Measurements from ENCODE around the gene ACTBL2.
"Not testable (repeated sequence)": the region's sequence is repeated elsewhere in the genome, so short reads cannot be mapped to it uniquely, and the experiment has no call there.

The ACTBL2 gene

DNA sequence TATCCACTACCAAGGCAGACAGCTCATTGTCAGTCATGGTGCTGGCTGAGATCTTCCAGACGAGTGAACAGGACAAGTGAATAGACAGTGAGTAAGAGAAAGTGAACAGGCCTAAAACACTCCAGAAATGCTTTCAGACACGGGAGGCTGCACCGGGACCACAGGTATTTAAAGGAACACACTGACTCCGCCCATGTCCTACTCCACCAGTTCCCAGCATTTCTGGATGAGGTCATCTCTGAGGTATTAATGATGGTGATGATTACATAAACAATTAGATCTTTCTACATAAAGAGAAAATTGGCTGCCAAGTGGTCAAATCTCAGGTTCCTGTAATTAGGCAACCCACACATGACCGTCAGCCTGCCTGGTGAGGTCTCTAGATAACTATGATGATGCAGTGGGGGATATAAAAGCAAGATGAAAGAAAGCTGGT lies at the start of gene ACTBL2:
Gene ACTBL2, minus strand, starts transcription at position 141 of the 436 bp plus-strand sequence. Its CDS starts 104 bp downstream, at position 37.
- no peaks in the 10 kb centered on the region for H3K36me3 Mint-ChIP-seq (ENCODE audit: low read depth)
- H3K27me3 Mint-ChIP-seq, result peaks cover 3% of the 10 kb centered on the region
- no peaks in the 10 kb centered on the region for H3K9me3 Mint-ChIP-seq
- no peak within 1 kb of the TSS for H3K27ac Mint-ChIP-seq
- no peak within 1 kb of the TSS for H3K4me3 Mint-ChIP-seq
- H3K4me1 Mint-ChIP-seq (ENCODE audit: low read depth), result no peaks in the 10 kb centered on the region
- no peak for DNase-seq

DNA sequence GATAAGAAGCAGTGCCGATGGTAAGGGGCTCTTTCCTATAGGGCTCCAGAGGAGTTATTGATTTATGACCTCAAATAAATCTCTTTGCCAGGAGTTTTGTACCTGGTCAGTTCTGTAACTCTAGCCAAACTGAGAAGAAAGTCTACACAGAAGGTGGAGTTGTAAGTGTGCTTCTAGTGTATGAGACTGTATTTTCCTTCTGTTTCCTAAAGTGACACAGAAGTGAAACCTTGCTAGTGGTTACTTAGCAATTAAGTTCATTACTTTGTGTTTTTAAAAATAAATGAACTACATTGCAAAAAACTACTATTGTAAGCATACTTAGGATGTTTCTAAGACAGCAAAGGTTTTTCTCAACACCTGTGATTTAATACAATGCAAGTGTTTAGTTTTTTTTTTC lies 48.7 kb upstream of the ACTBL2 start:
- H3K27me3 Mint-ChIP-seq, result peaks cover 7% of the 10 kb centered on the region
- peaks cover 2% of the 10 kb centered on the region for H3K4me1 Mint-ChIP-seq (ENCODE audit: low read depth)
- no peaks in the 10 kb centered on the region for H3K9me3 Mint-ChIP-seq
- H3K27ac Mint-ChIP-seq, result no peak overlapping the region
- DNase-seq, result no peak
- no peaks in the 10 kb centered on the region for H3K36me3 Mint-ChIP-seq (ENCODE audit: low read depth)
- no peak overlapping the region for H3K4me3 Mint-ChIP-seq

DNA sequence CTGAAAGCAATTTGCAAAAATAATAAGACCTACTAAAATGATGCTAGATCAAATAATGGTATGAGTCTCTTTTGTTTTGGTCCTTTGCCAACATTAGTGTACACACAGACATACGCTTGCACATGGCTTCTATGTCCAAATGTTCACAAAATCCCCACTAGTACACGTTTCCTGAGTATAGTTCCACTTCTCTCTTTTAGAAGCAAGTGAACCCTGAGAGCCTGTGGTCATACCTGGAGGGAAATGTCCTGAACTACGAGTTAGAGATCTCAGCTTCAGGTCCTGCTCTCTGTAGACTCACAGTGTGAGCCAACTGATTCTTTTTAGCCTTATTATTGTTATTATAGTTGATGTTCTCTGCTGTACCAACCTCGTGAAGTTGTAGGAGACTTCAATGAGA lies 47.3 kb upstream of the ACTBL2 start:
- DNase-seq, result no peak
- no peaks in the 10 kb centered on the region for H3K36me3 Mint-ChIP-seq (ENCODE audit: low read depth)
- H3K4me1 Mint-ChIP-seq (ENCODE audit: low read depth), result peaks cover 2% of the 10 kb centered on the region
- H3K4me3 Mint-ChIP-seq, result no peak overlapping the region
- no peaks in the 10 kb centered on the region for H3K9me3 Mint-ChIP-seq
- H3K27ac Mint-ChIP-seq, result no peak overlapping the region
- H3K27me3 Mint-ChIP-seq, result peaks cover 7% of the 10 kb centered on the region

DNA sequence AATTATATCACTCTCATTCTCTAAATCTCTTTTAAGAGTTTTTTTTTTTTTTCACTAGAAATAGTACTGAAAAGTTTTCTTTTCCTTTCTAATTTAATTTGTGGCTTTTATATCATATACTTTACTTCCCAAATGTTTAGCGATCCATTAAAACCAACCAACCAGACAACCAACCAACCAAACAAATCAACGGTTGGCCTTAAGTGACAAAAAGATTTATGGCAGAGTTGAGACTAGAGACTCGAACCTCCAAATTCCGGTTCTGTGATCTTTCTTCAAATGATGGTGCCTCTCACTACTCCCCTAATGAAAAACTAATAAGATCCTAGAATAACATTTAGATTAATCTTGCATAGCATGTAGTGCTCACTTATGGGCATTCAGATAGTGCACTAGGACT lies 45.3 kb upstream of the ACTBL2 start:
- H3K36me3 Mint-ChIP-seq (ENCODE audit: low read depth), result no peaks in the 10 kb centered on the region
- no peak overlapping the region for H3K4me3 Mint-ChIP-seq
- peaks cover 2% of the 10 kb centered on the region for H3K4me1 Mint-ChIP-seq (ENCODE audit: low read depth)
- DNase-seq, result no peak
- H3K9me3 Mint-ChIP-seq, result no peaks in the 10 kb centered on the region
- peaks cover 7% of the 10 kb centered on the region for H3K27me3 Mint-ChIP-seq
- no peak overlapping the region for H3K27ac Mint-ChIP-seq

DNA sequence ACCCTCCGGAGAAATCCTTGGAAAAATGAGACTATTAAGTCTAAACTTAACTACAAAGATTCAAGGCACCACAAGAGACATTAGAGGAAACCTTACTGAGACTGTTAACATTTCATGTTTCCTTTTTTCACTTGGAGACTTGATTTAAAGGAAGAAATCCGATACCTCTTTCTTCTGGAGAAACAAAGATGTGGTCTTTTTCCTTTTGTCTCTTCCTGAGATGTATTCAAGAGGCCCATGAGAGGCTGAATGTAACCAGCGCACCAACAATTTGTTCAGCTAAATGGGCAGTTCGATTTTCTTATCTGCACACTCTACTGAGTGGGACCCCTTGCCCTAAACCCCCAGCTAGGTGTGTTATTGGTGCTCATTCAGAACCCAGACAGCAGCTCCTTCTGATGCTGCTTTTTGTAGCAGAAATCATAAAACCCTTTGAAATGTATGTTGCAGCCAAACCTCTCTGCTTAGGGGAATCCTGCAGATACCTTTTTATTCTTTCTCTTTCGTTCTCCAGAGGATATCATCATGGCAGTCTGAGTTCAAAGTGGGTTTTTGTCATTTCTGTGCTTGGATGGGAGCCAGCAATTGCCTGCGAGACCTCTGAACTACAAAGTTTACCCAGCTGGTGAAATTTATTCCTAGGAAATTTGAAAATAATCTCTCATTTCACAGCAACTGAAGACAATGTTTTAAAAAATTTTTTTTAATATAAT lies 41.9 kb upstream of the ACTBL2 start:
- Mint-ChIP-seq H3K36me3 (ENCODE audit: low read depth) (no peaks in the 10 kb centered on the region), H3K4me3 (no peak overlapping the region), H3K4me1 (ENCODE audit: low read depth) (no peaks in the 10 kb centered on the region), H3K27me3 (no peaks in the 10 kb centered on the region), H3K27ac (no peak overlapping the region), H3K9me3 (peaks cover 2% of the 10 kb centered on the region)
- DNase-seq, result no peak

DNA sequence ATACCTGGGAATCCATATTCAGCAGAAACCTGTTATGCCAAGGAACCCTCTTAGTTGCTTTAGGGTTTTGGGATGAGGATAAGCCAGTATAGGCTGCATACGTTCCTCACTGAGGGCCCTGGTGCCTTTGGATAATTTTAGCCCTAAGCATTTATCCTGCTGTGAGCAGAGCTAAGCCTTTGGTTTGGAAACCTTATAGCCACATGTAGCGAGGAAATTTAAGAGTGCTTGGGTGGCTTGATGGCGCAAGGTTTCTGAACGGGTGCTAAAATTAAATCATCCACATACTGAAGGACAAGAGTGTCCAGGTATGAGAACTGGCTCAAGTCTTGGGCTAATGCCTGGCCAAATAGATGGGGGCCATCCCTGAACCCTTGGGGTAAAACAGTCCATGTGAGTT lies 39.9 kb upstream of the ACTBL2 start:
- not testable (repeated sequence) for H3K9me3 Mint-ChIP-seq; H3K27ac Mint-ChIP-seq; H3K4me1 Mint-ChIP-seq (ENCODE audit: low read depth); H3K36me3 Mint-ChIP-seq (ENCODE audit: low read depth); DNase-seq; H3K4me3 Mint-ChIP-seq; H3K27me3 Mint-ChIP-seq

DNA sequence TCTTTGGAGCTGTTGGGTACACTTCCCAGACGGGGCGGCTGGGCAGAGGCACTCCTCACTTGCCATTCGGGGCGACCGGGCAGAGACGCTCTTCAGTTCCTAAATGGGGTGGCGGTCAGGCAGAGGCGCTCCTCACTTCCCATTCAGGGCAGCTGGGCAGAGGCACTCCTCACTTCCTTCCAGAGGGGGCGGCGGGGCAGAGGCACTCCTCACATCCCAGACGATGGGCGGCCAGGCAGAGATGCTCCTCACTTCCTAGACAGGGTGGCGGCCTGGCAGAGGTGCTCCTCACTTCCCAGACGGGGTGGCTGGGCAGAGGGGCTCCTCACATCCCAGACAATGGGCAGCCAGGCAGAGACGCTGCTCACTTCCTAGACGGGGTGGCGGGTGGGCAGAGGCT lies 35.8 kb upstream of the ACTBL2 start:
- not testable (repeated sequence) for H3K27me3 Mint-ChIP-seq; H3K4me1 Mint-ChIP-seq (ENCODE audit: low read depth); H3K27ac Mint-ChIP-seq; H3K4me3 Mint-ChIP-seq; H3K36me3 Mint-ChIP-seq (ENCODE audit: low read depth); H3K9me3 Mint-ChIP-seq; DNase-seq

DNA sequence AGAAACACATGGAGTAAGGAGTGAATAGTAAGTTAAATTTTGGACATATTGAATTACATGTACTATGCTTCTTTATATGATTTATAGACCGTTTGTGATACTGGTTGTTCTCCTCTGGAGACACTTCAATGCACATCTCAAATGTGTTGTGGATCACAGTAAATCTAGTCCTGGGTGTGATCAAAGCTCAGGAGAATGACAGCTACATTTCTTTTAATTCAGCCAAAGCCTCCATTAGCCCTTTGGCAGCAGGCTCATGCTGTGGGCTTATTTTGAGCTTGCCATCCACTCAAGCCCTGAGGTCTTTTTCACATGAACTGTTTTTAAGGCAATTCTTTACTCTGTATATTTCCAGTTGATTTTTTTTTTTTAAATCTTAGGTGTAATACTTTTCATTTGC lies 34.6 kb upstream of the ACTBL2 start:
- peaks cover 2% of the 10 kb centered on the region for H3K9me3 Mint-ChIP-seq
- H3K4me1 Mint-ChIP-seq (ENCODE audit: low read depth), result peaks cover 3% of the 10 kb centered on the region
- no peaks in the 10 kb centered on the region for H3K36me3 Mint-ChIP-seq (ENCODE audit: low read depth)
- no peak overlapping the region for H3K4me3 Mint-ChIP-seq
- no peak for DNase-seq
- peaks cover 3% of the 10 kb centered on the region for H3K27me3 Mint-ChIP-seq
- no peak overlapping the region for H3K27ac Mint-ChIP-seq

DNA sequence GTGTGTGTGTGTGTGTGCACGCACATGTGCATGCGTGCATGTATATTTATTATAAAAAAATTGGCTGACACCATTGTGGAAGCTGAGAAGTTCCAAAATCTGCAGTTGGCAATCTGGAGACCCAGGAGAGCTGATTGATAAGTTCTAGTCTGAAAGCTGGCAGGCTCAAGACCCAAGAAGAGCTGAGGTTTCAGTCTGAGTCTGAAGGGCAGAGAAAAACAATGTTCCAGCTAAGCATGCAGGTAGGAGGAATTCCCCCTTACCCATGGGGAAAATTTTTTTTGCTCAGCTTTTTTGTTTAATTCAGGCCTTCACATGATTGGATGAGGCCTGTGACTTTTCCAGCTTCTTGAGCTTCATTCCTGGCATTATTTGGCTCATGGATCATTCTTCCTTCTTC lies 31.2 kb upstream of the ACTBL2 start:
- H3K27me3 Mint-ChIP-seq, result peaks cover 21% of the 10 kb centered on the region
- no peak for DNase-seq
- no peak overlapping the region for H3K4me3 Mint-ChIP-seq
- H3K27ac Mint-ChIP-seq, result no peak overlapping the region
- H3K9me3 Mint-ChIP-seq, result no peaks in the 10 kb centered on the region
- peaks cover 3% of the 10 kb centered on the region for H3K4me1 Mint-ChIP-seq (ENCODE audit: low read depth)
- no peaks in the 10 kb centered on the region for H3K36me3 Mint-ChIP-seq (ENCODE audit: low read depth)

DNA sequence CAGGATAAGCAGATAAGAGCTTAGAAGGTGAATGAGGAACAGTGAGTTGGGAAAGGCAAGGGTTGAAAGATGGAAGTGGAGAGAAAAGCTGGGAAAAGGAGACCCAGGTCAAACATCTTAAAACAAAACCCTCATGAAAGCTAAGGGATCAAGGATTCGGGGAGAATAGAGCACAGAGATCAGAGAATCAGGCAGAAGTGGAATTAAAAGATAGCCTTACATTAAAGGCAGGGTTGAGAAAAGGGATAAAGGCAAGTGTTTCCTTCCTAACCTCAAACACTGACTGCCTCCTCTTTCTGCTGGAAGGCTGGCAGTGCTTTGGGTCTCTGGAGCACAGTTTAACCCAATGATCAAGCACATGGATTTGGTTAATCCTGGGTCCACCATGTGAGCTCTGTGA lies 28.7 kb upstream of the ACTBL2 start:
- H3K4me3 Mint-ChIP-seq, result no peak overlapping the region
- H3K9me3 Mint-ChIP-seq, result no peaks in the 10 kb centered on the region
- H3K4me1 Mint-ChIP-seq (ENCODE audit: low read depth), result peaks cover 3% of the 10 kb centered on the region
- no peak overlapping the region for H3K27ac Mint-ChIP-seq
- H3K27me3 Mint-ChIP-seq, result peaks cover 21% of the 10 kb centered on the region
- DNase-seq, result no peak
- H3K36me3 Mint-ChIP-seq (ENCODE audit: low read depth), result no peaks in the 10 kb centered on the region

DNA sequence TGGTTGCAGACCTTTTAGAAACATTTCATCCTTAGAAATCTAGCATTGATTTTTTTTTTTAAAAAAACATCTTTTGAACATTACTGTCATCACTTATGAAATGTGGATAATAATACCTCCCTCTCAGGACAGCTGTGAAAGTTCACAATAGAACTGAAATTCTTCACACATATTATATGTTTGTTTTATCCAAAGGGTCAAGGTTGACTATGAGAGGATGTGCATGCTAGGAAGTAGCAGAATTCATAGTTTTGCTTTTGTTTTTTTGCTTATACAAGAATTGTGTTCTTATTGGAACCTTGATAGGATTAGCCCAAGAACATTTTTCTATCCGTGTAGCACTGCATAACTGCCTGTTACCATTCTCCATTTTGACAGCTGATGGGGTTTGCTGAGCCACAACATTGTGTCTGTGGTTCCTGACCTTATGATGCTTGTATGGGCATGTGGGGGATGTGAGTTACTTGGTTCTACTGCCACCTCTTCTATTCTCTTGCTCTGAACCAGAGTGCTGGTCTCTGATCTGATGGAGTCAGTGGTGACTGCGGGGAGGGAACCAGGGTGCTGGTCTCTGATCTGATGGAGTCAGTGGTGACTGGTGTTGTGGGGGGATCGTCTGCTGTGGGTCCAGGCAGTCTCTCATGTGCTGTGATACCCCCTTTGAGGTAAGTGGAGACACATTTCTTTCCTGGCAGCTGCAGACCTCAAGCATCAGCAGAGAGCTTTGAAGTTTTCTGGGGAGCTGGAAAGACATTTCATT lies 27.1 kb upstream of the ACTBL2 start:
- H3K9me3 Mint-ChIP-seq, result no peaks in the 10 kb centered on the region
- H3K36me3 Mint-ChIP-seq (ENCODE audit: low read depth), result no peaks in the 10 kb centered on the region
- no peak overlapping the region for H3K4me3 Mint-ChIP-seq
- no peak overlapping the region for H3K27ac Mint-ChIP-seq
- peaks cover 3% of the 10 kb centered on the region for H3K4me1 Mint-ChIP-seq (ENCODE audit: low read depth)
- H3K27me3 Mint-ChIP-seq, result peaks cover 21% of the 10 kb centered on the region
- no peak for DNase-seq

DNA sequence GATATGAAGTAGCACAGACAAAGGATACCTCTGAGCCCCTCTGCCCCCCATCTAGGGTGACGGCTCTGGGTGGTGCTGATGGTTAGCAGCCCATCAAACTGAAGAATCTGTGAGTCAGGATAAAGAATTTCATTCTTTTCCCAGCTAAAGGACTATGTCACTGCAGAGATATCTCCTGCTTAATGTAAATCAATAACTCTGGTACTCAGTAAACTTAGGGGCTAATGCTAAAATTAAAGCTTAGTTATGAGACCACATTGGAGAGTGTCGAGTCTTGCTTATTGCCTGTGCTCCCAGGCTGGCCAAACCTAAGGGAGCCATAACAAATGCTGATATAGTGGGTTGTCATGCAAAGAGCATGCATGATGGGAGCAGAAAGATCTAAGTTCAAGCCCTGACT lies 25.6 kb upstream of the ACTBL2 start:
- Mint-ChIP-seq H3K4me3 (no peak overlapping the region), H3K27ac (no peak overlapping the region), H3K36me3 (ENCODE audit: low read depth) (no peaks in the 10 kb centered on the region), H3K9me3 (no peaks in the 10 kb centered on the region), H3K4me1 (ENCODE audit: low read depth) (no peaks in the 10 kb centered on the region), H3K27me3 (peaks cover 21% of the 10 kb centered on the region)
- no peak for DNase-seq

DNA sequence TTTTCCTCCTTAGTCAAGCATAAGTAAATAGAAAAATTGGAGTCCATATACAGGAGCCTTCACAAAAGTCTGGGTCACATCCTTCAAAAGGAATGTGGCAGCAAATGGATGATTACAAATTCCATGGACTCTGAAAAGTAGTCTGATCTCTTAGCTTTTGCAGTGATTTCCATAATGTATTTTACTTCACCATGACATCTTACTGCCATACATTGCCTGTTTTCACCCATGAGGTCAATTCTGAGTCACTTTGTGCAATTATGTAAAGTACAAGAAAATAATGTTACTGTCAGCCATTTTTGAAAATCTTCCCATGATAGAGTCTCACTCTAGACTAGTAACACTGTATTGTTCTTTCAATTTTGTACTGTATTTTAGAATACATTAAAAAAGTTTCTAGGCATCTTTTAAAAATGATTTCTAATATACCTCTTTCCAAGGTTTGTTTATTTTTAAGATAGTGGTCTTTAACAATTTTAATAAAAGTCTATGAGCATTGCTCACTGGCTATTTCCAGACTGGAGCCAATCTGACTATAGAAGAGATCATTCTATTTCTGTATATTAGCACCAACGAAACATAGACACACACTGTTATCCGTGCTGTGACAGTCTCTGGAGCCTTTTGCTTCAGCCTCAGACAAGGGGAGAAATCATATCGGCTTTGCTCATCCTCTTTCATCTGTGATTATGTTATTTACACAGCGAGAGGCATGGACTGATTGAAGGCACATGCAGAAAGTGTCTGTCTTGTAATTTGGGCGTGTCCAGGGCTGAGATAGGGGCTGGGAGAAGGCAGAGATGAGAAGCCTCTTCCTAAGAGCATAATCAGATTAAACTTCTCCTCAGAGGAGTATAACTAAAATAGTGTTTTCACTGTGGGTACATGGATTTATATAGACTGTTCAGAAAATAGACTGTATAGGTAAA lies 22.9 kb upstream of the ACTBL2 start:
- Mint-ChIP-seq H3K4me3 (no peak overlapping the region), H3K36me3 (ENCODE audit: low read depth) (no peaks in the 10 kb centered on the region), H3K27me3 (peaks cover 3% of the 10 kb centered on the region), H3K27ac (no peak overlapping the region), H3K4me1 (ENCODE audit: low read depth) (no peaks in the 10 kb centered on the region), H3K9me3 (no peaks in the 10 kb centered on the region)
- DNase-seq, result no peak

DNA sequence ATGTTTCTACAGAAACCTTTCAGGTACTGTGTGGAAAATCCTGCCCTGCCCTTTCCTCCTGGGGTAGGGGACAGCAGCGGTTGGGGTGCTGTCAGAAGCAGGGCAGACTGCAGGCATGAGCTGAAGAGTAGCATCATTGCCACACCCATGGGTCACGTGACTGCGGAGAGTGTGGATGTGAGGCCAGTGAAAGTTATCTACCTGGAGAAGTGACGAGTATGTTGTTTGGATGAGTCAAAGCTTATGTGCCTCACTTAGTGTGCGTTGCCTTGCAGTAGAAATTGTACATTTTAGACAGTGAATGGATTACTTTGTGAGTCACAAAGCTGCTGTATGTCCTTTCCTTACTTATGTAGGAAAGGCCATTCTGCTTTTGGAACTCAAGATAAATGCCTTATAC lies 21.7 kb upstream of the ACTBL2 start:
- H3K9me3 Mint-ChIP-seq, result no peaks in the 10 kb centered on the region
- no peaks in the 10 kb centered on the region for H3K27me3 Mint-ChIP-seq
- peaks cover 4% of the 10 kb centered on the region for H3K4me1 Mint-ChIP-seq (ENCODE audit: low read depth)
- H3K4me3 Mint-ChIP-seq, result no peak overlapping the region
- no peak overlapping the region for H3K27ac Mint-ChIP-seq
- no peak for DNase-seq
- H3K36me3 Mint-ChIP-seq (ENCODE audit: low read depth), result no peaks in the 10 kb centered on the region

Data from activated T-cell treated with anti-CD3 and anti-CD28 coated beads, Interleukin-2, amount 50 U/mL, for 24 hours (primary cell).